DND-41 (cell line): ENCODE measurements around the gene RFX2.
A peak's percentile ranks its signal among the peaks of the same experiment; 100 is the strongest.

ENCODE experiments used
- ATAC-seq: fragments of 200-7000 bp; cut with Tn5 transposase; 3 replicates; pipeline ENCODE4 v1.9.1; 2021; ENCODE audit warnings: low read depth; ENCODE audit not compliant: insufficient read depth
- DNase-seq: peaks from one replicate; pipeline ENCODE4 v3.0.0-alpha.2; 2020
- H2AFZ ChIP-seq: 2 replicates; pipeline ENCODE4 v1.6.0; 2012; ENCODE audit warnings: low read depth, low read length
- H3K27ac ChIP-seq: 2 replicates; pipeline ENCODE4 v1.5.1; 2012; ENCODE audit warnings: low read length, inconsistent platforms
- H3K27me3 ChIP-seq: fragments of 200-600 bp; sonication (generic); 2 replicates; pipeline ENCODE4 v1.6.0; 2012; ENCODE audit warnings: low read length, mild to moderate bottlenecking, inconsistent platforms; ENCODE audit not compliant: insufficient read depth, poor library complexity
- H3K36me3 ChIP-seq: 2 replicates; pipeline ENCODE4 v1.5.1; 2012; ENCODE audit warnings: low read length, inconsistent platforms; ENCODE audit not compliant: insufficient read depth
- H3K4me1 ChIP-seq: 2 replicates; pipeline ENCODE4 v1.5.1; 2012; ENCODE audit warnings: mild to moderate bottlenecking, low read length; ENCODE audit not compliant: insufficient read depth
- H3K4me2 ChIP-seq: 2 replicates; pipeline ENCODE4 v1.6.0; 2012; ENCODE audit warnings: mild to moderate bottlenecking, moderate library complexity, low read length, inconsistent platforms; ENCODE audit not compliant: insufficient read depth
- H3K4me3 ChIP-seq, 2 experiments: fragments of 200-600 bp in 1 of 2; shearing (Covaris generic) in 1 of 2; 2 replicates each; pipeline ENCODE4 v1.5.1; 2012 to 2016; ENCODE audit warnings: inconsistent platforms in 2 of 2, low read length in 2 of 2, mild to moderate bottlenecking in 2 of 2, low read depth in 1 of 2, moderate library complexity in 1 of 2
- H3K79me2 ChIP-seq: 2 replicates; pipeline ENCODE4 v1.6.0; 2012; ENCODE audit warnings: low read length, inconsistent platforms; ENCODE audit not compliant: insufficient read depth
- H3K9ac ChIP-seq: 2 replicates; pipeline ENCODE4 v1.6.0; 2012; ENCODE audit warnings: low read depth, mild to moderate bottlenecking, inconsistent platforms, low read length, moderate library complexity
- H3K9me3 ChIP-seq: 2 replicates; pipeline ENCODE4 v1.5.1; 2012; ENCODE audit warnings: low read length, moderate library complexity, mild to moderate bottlenecking, inconsistent platforms; ENCODE audit not compliant: insufficient read depth, severe bottlenecking
- H4K20me1 ChIP-seq: 2 replicates; pipeline ENCODE4 v1.6.0; 2012; ENCODE audit warnings: low read length; ENCODE audit not compliant: insufficient read depth
- CTCF ChIP-seq: IDR thresholded peaks from 2 replicates; pipeline ENCODE4 v1.5.1; 2012; ENCODE audit warnings: borderline replicate concordance, low read length, moderate library complexity, mild to moderate bottlenecking; ENCODE audit not compliant: poor library complexity, severe bottlenecking; ENCODE audit errors: extremely low read depth
- EZH2 ChIP-seq: IDR thresholded peaks from 3 replicates; pipeline ENCODE4 v1.6.1; 2012; ENCODE audit warnings: borderline replicate concordance, low read depth, mild to moderate bottlenecking, moderate library complexity, low read length, inconsistent platforms; ENCODE audit not compliant: severe bottlenecking

The RFX2 gene

GRCh38 chr19:5956323-5956722 is 154.0 kb downstream of the RFX2 start:
- H3K4me2 ChIP-seq = no peak overlapping the region
- ATAC-seq = no peak
- H3K4me1 ChIP-seq = peaks cover 30% of the 10 kb centered on the region

GRCh38 chr19:5955636-5955935 is 154.7 kb downstream of the RFX2 start:
- no peak overlapping the region for H3K9ac ChIP-seq
- H3K9me3 ChIP-seq = no peaks in the 10 kb centered on the region
- no peak for DNase-seq
- no peaks in the 10 kb centered on the region for H3K27me3 ChIP-seq
- peaks cover 28% of the 10 kb centered on the region for H3K4me1 ChIP-seq
- H3K36me3 ChIP-seq = peaks cover 44% of the 10 kb centered on the region
- no peak overlapping the region for H3K4me3 ChIP-seq
- H3K4me2 ChIP-seq = no peak overlapping the region
- H4K20me1 ChIP-seq = peaks cover 99% of the 10 kb centered on the region
- H3K79me2 ChIP-seq = peaks cover 100% of the 10 kb centered on the region
- no peak overlapping the region for H2AFZ ChIP-seq
- TF ChIP-seq EZH2 = no peak
- no peak for TF ChIP-seq CTCF
- no peak for ATAC-seq
- H3K27ac ChIP-seq = no peak overlapping the region

More at GRCh38 chr19:5956323-5956722, 154.0 kb downstream of the RFX2 start:
- peaks cover 37% of the 10 kb centered on the region for H3K36me3 ChIP-seq
- no peak overlapping the region for H3K9ac ChIP-seq
- no peak overlapping the region for H2AFZ ChIP-seq
- no peaks in the 10 kb centered on the region for H3K9me3 ChIP-seq
- no peak for DNase-seq
- no peak overlapping the region; the same call in 1 of the 2 replicates for H3K27ac ChIP-seq
- peaks cover 99% of the 10 kb centered on the region for H4K20me1 ChIP-seq
- no peaks in the 10 kb centered on the region for H3K27me3 ChIP-seq
- H3K79me2 ChIP-seq = peaks cover 100% of the 10 kb centered on the region
- no peak overlapping the region for H3K4me3 ChIP-seq
- TF ChIP-seq CTCF = no peak
- no peak for TF ChIP-seq EZH2

GRCh38 chr19:5954293-5954692 is 156.0 kb downstream of the RFX2 start:
- Histone ChIP-seq H3K36me3 (peaks cover 46% of the 10 kb centered on the region), H3K79me2 (peaks cover 100% of the 10 kb centered on the region), H3K4me2 (no peak overlapping the region), H3K9me3 (no peaks in the 10 kb centered on the region), H2AFZ (no peak overlapping the region), H4K20me1 (peaks cover 99% of the 10 kb centered on the region), H3K4me3 (no peak overlapping the region), H3K27ac (peak overlapping the region; percentile 47), H3K27me3 (no peaks in the 10 kb centered on the region), H3K4me1 (peaks cover 32% of the 10 kb centered on the region), H3K9ac (no peak overlapping the region)
- DNase-seq (no peak), ATAC-seq (no peak)
- TF ChIP-seq EZH2 (no peak), CTCF (no peak)

- H3K9ac ChIP-seq = no peak overlapping the region
- H3K4me1 ChIP-seq = peaks cover 32% of the 10 kb centered on the region
- no peaks in the 10 kb centered on the region for H3K27me3 ChIP-seq
- TF ChIP-seq EZH2 (no peak), CTCF (no peak)
- no peak overlapping the region for H2AFZ ChIP-seq
- H4K20me1 ChIP-seq = peaks cover 99% of the 10 kb centered on the region
- H3K27ac ChIP-seq = peak overlapping the region; percentile 47
- ATAC-seq = no peak
- no peaks in the 10 kb centered on the region for H3K9me3 ChIP-seq
- no peak overlapping the region for H3K4me3 ChIP-seq
- H3K79me2 ChIP-seq = peaks cover 100% of the 10 kb centered on the region
- peaks cover 44% of the 10 kb centered on the region for H3K36me3 ChIP-seq
- no peak overlapping the region; the same call in 1 of the 2 replicates for H3K4me2 ChIP-seq
- DNase-seq = no peak
Observed at GRCh38 chr19:5953680-5954213, 156.6 kb downstream of the RFX2 start.
